ENCODE data around the gene IDUA.

DNA sequence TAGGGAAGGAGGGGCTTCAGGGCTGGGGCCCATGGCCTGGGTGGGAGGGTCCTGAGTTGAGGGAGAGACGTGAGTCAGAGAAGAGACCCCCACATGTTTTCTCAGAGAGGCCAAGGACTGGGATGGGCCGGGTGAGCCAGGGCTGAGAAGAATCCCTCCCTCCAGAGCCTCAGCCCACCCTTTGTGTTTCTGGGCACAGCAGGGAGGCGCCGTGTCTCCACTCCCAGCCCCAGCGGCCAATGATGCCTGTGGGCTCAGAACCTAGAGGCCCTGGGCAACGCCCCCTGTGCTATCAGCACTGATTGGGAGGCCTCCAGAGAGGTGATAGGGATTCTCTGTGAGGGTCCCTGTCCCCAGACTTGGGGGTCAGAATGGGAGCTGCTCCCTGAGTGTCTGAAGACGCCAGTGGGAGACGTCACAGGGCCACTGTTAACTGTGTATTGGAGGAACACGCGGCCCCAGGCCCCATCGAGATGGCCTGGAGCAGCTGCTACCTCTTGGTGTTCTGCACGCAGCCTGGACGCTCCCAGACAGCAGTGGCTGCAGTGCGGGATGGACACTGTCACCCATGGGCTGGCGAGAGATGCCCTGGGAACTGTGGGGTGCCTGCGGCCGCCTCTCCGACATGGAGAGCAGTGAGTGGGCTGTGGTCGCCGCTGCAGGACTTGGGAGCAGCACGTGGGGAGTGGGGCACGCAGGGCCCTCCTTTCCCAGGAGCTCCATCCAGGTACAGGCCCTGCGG is 33.1 kb downstream of the IDUA start:
- TF ChIP-seq, protein P1, sequence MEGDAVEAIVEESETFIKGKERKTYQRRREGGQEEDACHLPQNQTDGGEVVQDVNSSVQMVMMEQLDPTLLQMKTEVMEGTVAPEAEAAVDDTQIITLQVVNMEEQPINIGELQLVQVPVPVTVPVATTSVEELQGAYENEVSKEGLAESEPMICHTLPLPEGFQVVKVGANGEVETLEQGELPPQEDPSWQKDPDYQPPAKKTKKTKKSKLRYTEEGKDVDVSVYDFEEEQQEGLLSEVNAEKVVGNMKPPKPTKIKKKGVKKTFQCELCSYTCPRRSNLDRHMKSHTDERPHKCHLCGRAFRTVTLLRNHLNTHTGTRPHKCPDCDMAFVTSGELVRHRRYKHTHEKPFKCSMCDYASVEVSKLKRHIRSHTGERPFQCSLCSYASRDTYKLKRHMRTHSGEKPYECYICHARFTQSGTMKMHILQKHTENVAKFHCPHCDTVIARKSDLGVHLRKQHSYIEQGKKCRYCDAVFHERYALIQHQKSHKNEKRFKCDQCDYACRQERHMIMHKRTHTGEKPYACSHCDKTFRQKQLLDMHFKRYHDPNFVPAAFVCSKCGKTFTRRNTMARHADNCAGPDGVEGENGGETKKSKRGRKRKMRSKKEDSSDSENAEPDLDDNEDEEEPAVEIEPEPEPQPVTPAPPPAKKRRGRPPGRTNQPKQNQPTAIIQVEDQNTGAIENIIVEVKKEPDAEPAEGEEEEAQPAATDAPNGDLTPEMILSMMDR (IDR thresholded peaks at IDR 0.05 in 2 of 3, conservative IDR thresholded peaks at IDR 0.05 in 1 of 3; ENCODE audit: control insufficient read depth in 2 of 3, extremely low read depth in 1 of 3, insufficient read depth in 1 of 3, low read depth in 3 of 3, low read length in 3 of 3) = no peak
- TF ChIP-seq TAF1 (IDR thresholded peaks at IDR 0.05; ENCODE audit: borderline replicate concordance, low read depth, low read length) (no peak), EP300 (IDR thresholded peaks at IDR 0.05; ENCODE audit: borderline replicate concordance in 1 of 2, control insufficient read depth in 1 of 2, low read depth in 2 of 2, low read length in 2 of 2) (no peak), EGR1 (IDR thresholded peaks at IDR 0.05; ENCODE audit: borderline replicate concordance in 1 of 2, low read depth in 2 of 2, low read length in 2 of 2) (no peak), RAD21 (IDR thresholded peaks at IDR 0.05; ENCODE audit: insufficient read depth, low read depth, low read length) (no peak), HCFC1 (IDR thresholded peaks at IDR 0.05; ENCODE audit: low read length) (no peak), CBX5 (IDR thresholded peaks at IDR 0.05; ENCODE audit: low read depth) (no peak), POLR2A (IDR thresholded peaks at IDR 0.05; ENCODE audit: low read depth, low read length) (no peak), RCOR1 (conservative IDR thresholded peaks at IDR 0.05; ENCODE audit: low read depth, low read length) (no peak), WRNIP1 (IDR thresholded peaks at IDR 0.05; ENCODE audit: borderline replicate concordance, low read depth, low read length) (no peak), ZNF384 (IDR thresholded peaks at IDR 0.05; ENCODE audit: borderline replicate concordance, low read depth, low read length) (no peak)
- TF ChIP-seq, protein P2, sequence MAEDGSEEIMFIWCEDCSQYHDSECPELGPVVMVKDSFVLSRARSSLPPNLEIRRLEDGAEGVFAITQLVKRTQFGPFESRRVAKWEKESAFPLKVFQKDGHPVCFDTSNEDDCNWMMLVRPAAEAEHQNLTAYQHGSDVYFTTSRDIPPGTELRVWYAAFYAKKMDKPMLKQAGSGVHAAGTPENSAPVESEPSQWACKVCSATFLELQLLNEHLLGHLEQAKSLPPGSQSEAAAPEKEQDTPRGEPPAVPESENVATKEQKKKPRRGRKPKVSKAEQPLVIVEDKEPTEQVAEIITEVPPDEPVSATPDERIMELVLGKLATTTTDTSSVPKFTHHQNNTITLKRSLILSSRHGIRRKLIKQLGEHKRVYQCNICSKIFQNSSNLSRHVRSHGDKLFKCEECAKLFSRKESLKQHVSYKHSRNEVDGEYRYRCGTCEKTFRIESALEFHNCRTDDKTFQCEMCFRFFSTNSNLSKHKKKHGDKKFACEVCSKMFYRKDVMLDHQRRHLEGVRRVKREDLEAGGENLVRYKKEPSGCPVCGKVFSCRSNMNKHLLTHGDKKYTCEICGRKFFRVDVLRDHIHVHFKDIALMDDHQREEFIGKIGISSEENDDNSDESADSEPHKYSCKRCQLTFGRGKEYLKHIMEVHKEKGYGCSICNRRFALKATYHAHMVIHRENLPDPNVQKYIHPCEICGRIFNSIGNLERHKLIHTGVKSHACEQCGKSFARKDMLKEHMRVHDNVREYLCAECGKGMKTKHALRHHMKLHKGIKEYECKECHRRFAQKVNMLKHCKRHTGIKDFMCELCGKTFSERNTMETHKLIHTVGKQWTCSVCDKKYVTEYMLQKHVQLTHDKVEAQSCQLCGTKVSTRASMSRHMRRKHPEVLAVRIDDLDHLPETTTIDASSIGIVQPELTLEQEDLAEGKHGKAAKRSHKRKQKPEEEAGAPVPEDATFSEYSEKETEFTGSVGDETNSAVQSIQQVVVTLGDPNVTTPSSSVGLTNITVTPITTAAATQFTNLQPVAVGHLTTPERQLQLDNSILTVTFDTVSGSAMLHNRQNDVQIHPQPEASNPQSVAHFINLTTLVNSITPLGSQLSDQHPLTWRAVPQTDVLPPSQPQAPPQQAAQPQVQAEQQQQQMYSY (CRISPR knock-in tag; IDR thresholded peaks at IDR 0.05) = no peak
- TF ChIP-seq, protein P3, sequence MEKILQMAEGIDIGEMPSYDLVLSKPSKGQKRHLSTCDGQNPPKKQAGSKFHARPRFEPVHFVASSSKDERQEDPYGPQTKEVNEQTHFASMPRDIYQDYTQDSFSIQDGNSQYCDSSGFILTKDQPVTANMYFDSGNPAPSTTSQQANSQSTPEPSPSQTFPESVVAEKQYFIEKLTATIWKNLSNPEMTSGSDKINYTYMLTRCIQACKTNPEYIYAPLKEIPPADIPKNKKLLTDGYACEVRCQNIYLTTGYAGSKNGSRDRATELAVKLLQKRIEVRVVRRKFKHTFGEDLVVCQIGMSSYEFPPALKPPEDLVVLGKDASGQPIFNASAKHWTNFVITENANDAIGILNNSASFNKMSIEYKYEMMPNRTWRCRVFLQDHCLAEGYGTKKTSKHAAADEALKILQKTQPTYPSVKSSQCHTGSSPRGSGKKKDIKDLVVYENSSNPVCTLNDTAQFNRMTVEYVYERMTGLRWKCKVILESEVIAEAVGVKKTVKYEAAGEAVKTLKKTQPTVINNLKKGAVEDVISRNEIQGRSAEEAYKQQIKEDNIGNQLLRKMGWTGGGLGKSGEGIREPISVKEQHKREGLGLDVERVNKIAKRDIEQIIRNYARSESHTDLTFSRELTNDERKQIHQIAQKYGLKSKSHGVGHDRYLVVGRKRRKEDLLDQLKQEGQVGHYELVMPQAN (conservative IDR thresholded peaks at IDR 0.05) = no peak

All from GM12878 (cell line).